Mesodermal cell (in vitro differentiated cells): ENCODE measurements around the gene LRMDA.

ENCODE experiments used
- H3K27ac ChIP-seq: 2 replicates; pipeline ENCODE4 v1.7.0; 2013; ENCODE audit warnings: mild to moderate bottlenecking, low read depth, low read length, moderate library complexity; ENCODE audit not compliant: severe bottlenecking
- H3K36me3 ChIP-seq: 2 replicates; pipeline ENCODE4 v1.7.1; 2013; ENCODE audit warnings: mild to moderate bottlenecking, low read length, moderate library complexity; ENCODE audit not compliant: control insufficient read depth, insufficient read depth
- H3K4me1 ChIP-seq: one replicate; pipeline ENCODE4 v1.7.1; 2013; ENCODE audit warnings: mild to moderate bottlenecking, low read length; ENCODE audit not compliant: insufficient read depth, control insufficient read depth, poor library complexity, severe bottlenecking
- H3K4me3 ChIP-seq: 2 replicates; pipeline ENCODE4 v1.7.0; 2013; ENCODE audit warnings: low read length, control low read depth, mild to moderate bottlenecking; ENCODE audit not compliant: insufficient read depth, poor library complexity, severe bottlenecking; ENCODE audit errors: extremely low read depth
- H3K9me3 ChIP-seq: 2 replicates; pipeline ENCODE4 v1.7.1; 2013; ENCODE audit warnings: mild to moderate bottlenecking, low read length, moderate library complexity; ENCODE audit not compliant: control insufficient read depth
- WGBS, 2 experiments: methylation state at CpG; one replicate each; pipeline ENCODE4 v1.1.5; 2013; ENCODE audit warnings: missing lambda C conversion rate in 2 of 2; ENCODE audit not compliant: insufficient coverage in 2 of 2; 5-methylcytosine and 5-hydroxymethylcytosine counted together

Gene LRMDA

DNA sequence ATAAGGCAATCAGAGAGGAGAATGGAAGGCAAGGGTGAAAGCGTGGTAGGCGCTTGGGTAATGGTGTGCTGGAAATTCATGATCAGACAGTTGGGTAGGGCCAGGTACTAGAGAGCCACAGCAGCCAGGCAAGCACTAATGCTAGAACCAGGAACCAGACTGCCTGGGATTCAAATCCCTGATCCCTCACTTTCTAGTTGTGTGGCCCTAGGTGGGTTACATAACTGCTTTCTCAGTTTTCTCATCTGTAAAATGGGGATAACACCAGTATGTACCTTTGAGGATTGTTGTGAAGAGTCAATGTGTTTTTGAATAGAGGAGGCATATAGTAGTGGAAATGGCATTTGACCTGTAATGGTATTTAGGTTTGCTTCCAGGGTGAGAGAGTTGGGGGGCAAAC lies 225.9 kb downstream of the LRMDA start:
- WGBS, 2 experiments: 97 to 100% methylated on average over 2 of the region's 2 CpGs
- H3K4me1 ChIP-seq: peaks cover 3% of the 10 kb centered on the region
- H3K36me3 ChIP-seq: no peaks in the 10 kb centered on the region
- no peak overlapping the region for H3K27ac ChIP-seq
- H3K9me3 ChIP-seq: no peaks in the 10 kb centered on the region
- H3K4me3 ChIP-seq: no peak overlapping the region

DNA sequence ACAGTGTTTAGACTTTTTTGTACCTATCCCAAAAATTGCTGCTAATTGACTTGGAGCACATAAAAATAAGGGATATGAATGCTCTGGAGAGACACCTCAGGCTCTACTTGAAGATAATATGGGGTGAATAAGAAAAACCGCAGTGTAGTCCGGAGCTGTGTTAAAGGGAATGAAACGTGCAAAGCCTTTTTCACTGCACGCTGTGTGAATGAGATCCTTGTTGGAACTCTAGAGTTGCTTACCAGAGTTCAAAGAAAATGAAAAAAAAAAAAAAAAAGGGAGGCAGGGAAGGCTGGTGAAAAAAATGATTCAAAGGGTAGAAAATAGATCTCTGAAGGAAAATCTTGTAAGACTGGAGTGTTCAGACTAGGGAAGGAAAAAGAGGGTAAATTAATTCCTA lies 226.6 kb downstream of the LRMDA start:
- Histone ChIP-seq H3K4me1 (no peaks in the 10 kb centered on the region), H3K36me3 (no peaks in the 10 kb centered on the region), H3K4me3 (no peak overlapping the region), H3K9me3 (no peaks in the 10 kb centered on the region), H3K27ac (no peak overlapping the region)
- 81 to 97% methylated on average over 4 of the region's 4 CpGs for WGBS, 2 experiments

DNA sequence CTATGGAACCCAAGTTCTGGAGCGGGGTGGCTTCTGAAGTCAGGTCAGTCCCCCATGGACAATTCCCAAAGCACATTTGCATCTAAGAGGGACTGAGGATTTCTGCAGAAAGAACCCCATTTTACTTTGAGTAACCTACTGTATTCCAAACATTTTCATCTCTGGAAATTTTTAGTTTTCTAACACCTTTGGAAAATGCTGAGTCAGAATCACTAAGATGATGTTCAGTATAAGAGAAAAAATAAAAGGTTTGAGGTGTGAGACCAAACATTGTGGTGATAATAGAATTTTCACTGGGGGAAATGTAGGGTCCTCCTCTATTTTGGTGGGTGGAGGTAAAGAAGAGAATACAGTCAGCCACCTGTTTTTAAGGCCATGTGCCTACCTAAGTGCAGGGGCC lies 227.1 kb downstream of the LRMDA start:
- 67 to 100% methylated on average over 1 of the region's 1 CpG for WGBS, 2 experiments
- Histone ChIP-seq H3K36me3 (no peaks in the 10 kb centered on the region), H3K4me1 (no peaks in the 10 kb centered on the region), H3K9me3 (no peaks in the 10 kb centered on the region), H3K27ac (no peak overlapping the region), H3K4me3 (no peak overlapping the region)

DNA sequence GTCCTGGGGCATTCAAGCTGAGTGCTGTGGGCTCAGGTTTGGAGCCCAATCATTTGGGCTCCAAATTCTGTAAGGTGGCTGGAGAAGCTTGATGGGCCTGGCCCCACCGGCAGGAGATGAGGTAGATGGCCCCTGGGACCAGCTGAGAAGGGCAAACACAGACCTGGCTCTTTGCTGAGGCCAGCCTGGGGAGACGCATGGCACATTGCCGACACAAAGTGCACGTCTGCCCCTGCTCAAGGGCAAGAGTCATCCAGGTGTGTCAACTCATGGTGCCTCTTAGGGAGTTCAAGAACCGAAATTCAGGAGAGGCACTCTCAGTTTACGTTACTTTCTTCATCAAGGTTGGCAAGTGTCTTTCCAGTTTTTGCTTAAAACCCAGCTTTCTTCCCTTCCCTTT lies 227.5 kb downstream of the LRMDA start:
- Histone ChIP-seq H3K4me3 (no peak overlapping the region), H3K9me3 (no peaks in the 10 kb centered on the region), H3K36me3 (no peaks in the 10 kb centered on the region), H3K27ac (no peak overlapping the region), H3K4me1 (no peaks in the 10 kb centered on the region)
- 93 to 96% methylated on average over 6 of the region's 6 CpGs for WGBS, 2 experiments

DNA sequence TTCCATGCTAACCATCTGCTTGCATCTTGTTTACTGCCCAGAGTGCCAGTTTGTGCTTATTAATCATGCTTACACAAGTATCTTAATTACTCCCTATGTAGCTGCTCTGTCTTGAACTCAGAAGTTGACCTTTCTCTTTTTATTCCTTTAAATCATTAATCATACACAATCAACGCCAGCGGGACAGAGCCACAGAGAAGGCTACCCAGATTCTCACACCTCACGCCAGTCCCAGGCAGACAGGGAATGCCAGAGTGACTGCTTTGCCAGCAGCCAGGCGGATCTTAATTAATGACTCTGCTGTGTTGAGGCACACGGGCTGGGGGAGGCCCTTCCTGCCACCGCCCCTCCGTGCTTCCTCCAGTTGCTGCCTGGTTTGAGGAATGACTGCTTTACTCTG lies 229.4 kb downstream of the LRMDA start:
- WGBS, 2 experiments: 79 to 80% methylated on average over 7 of the region's 7 CpGs
- no peaks in the 10 kb centered on the region for H3K36me3 ChIP-seq
- H3K4me3 ChIP-seq: no peak overlapping the region
- no peaks in the 10 kb centered on the region for H3K4me1 ChIP-seq
- no peaks in the 10 kb centered on the region for H3K9me3 ChIP-seq
- peak overlapping the region; percentile 18 for H3K27ac ChIP-seq

DNA sequence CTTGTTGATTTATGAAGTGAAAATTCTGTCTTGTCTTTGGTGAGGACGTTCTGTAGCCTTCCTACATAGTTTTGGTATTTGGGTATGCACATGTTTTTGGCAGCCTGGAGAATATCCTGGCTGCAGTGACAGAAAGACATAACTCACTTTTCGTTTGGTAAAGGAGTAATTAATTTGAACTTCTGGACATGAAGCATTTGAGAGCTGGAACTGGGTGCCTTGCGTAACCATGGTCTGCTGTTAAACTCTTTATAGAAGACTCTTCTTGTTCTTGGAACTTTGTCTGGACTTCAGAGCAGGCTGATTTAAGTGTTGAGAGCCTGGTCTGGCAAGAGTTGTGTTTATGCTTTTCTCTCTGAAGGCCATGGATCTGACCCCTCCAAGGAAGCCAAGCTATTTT lies 231.3 kb downstream of the LRMDA start:
- no peaks in the 10 kb centered on the region for H3K9me3 ChIP-seq
- no peaks in the 10 kb centered on the region for H3K36me3 ChIP-seq
- whole genome bisulfite sequencing, 2 experiments: 78 to 87% methylated on average over 3 of the region's 3 CpGs
- H3K4me1 ChIP-seq: no peaks in the 10 kb centered on the region
- no peak overlapping the region for H3K27ac ChIP-seq
- H3K4me3 ChIP-seq: no peak overlapping the region

DNA sequence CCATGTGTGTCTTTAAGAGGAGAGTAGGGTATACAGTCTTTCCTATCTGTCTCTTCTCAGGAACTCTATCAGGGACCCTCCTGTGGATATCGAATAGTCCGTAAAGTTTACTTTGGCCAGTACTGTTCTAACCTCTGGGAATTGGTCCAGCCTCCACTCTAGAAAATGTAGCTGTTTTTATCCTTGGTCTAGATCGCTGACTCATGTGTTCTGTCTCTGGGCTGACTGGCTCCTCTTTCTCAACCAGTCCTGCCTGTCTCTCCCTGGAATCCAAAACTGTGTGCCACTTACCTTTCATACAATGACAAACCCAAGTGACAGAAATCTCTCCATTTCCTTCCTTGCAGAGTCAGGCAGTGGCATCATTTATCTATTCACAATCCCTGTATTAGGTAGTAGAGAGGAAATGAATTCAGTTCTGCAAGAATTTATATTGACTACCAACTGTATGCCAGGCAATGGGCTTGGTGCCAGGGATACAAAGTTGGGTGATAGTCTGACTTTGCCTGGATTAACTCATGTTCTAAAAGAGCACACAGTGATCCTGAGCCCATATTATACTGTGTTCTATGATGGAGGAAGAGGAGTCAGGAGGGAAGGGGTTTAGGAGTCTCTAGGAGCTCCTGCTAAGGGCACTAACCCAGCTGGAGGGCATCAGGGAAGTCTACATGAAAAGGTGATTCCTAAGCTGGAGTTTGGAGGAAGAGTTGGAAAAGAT lies 232.7 kb downstream of the LRMDA start:
- no peaks in the 10 kb centered on the region for H3K9me3 ChIP-seq
- no peaks in the 10 kb centered on the region for H3K4me1 ChIP-seq
- WGBS, 2 experiments: 97 to 100% methylated on average over 1 to 3 of the region's 3 CpGs
- H3K4me3 ChIP-seq: no peak overlapping the region
- H3K36me3 ChIP-seq: no peaks in the 10 kb centered on the region
- no peak overlapping the region for H3K27ac ChIP-seq

DNA sequence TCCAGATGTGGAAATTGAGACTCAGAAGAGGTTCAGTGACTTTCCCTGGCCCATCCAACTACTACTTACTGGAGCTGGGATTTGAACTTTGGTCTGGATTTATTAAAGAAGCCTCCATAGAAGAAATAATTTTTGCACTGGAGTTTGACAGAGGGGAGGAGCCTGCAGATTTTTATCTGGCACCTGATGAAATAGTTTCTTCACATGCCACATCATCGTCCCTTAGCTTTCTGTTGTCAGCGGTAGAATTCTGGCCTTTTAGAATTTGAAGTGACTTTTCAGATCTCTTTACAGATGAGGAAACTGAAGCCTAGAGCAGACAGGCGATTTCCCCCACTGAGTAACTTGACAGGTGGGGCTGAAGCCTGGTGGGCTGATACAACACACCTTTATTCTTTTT lies 233.5 kb downstream of the LRMDA start:
- H3K27ac ChIP-seq: no peak overlapping the region
- 100% methylated on average over 2 of the region's 3 CpGs; no CpG with 5 or more reads in 1 of the 2 experiments for WGBS, 2 experiments
- no peak overlapping the region for H3K4me3 ChIP-seq
- peaks cover 1% of the 10 kb centered on the region for H3K9me3 ChIP-seq
- H3K4me1 ChIP-seq: no peaks in the 10 kb centered on the region
- H3K36me3 ChIP-seq: no peaks in the 10 kb centered on the region

DNA sequence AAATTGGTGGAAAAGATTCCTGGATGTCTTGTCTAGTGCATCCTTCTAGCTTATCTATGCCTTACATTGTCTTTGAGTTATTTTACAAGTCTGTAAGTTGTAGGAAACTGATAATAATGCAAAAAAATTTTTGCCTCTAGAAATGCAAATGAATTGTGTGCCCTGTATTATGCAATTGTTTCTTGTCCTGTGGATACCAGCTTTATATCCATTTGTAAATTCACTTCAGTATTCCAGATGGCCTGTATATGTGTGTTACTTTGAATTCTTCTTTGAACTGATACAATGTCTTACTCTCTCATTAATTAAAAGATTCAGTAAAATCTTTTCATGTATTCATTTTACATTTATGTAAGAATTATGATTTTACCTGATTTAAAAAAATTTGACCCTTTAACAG lies 234.3 kb downstream of the LRMDA start:
- Histone ChIP-seq H3K9me3 (peaks cover 4% of the 10 kb centered on the region), H3K36me3 (no peaks in the 10 kb centered on the region), H3K4me1 (no peaks in the 10 kb centered on the region), H3K27ac (no peak overlapping the region), H3K4me3 (no peak overlapping the region)

DNA sequence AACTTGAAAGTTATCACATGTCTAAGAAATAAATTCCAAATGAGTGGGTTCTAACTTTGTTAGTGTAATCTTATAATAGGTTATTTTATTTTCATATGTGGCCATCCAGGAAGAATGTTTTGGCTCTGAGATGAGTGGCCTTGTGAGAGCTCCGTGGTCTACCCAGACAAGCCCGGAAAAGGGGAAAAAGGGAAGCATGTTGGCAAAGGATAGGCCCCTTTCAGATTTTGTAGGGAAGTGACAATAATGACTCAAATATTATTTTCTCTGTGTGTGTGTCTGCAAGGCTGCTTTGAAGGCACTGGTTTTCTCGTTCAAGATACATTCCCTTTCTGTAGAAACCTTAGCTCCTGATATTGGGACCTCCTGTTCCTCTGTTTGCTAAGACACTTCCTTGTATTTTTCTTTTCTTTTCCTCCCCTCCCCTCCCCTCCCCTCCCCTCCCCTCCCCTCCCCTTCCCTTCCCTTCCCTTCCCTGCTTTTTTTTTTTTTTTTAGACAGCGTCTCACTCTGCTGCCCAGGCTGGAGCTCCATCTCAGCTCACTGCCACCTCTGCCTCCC lies 240.8 kb downstream of the LRMDA start:
- Histone ChIP-seq H3K4me1 (peaks cover 7% of the 10 kb centered on the region), H3K4me3 (no peak overlapping the region), H3K9me3 (peaks cover 4% of the 10 kb centered on the region), H3K36me3 (no peaks in the 10 kb centered on the region), H3K27ac (no peak overlapping the region)
- WGBS, 2 experiments: 87 to 100% methylated on average over 2 of the region's 4 CpGs

DNA sequence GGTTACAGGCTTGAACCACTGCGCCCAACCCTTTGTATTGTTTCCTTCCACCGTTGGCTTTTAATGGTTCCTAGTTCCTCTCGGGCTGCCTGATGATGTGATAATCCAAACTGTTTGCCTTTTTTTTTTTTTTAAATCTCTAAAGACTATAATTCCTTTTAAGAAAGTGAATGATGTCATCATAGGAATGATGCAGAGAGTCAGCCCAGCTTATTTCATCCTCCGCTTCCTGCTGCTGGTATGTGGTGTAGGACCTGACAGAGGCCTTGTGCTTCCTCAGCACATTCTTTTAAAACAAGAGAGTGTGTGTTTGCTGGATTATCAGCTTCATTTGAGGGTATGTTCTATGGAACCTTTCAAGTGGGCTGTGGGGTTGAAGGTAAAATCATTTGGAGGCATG lies 241.4 kb downstream of the LRMDA start:
- WGBS, 2 experiments: 89% methylated on average over 1 of the region's 4 CpGs; no CpG with 5 or more reads in 1 of the 2 experiments
- H3K36me3 ChIP-seq: no peaks in the 10 kb centered on the region
- peaks cover 4% of the 10 kb centered on the region for H3K9me3 ChIP-seq

More for the DNA sequence above, 241.4 kb downstream of the LRMDA start:
- H3K27ac ChIP-seq: no peak overlapping the region
- peaks cover 7% of the 10 kb centered on the region for H3K4me1 ChIP-seq
- no peak overlapping the region for H3K4me3 ChIP-seq
